Measurements from ENCODE around the gene RPL36AL.

- TF ChIP-seq CTCF (IDR thresholded peaks at IDR 0.05; ENCODE audit: insufficient read depth, low read depth, low read length), result no peak
- TF ChIP-seq EZH2 (IDR thresholded peaks at IDR 0.05; ENCODE audit: insufficient read depth, low read length), result no peak
Observed at GRCh38 chr14:49569281-49569680, 51.1 kb downstream of the RPL36AL start.

Data from astrocyte (in vitro differentiated cells and primary cell).